Endothelial cell of umbilical vein (primary cell): ENCODE measurements around the gene MYOF.

ENCODE experiments used
- EZH2 ChIP-seq: IDR thresholded peaks from 2 replicates; pipeline ENCODE4 v1.6.1; 2012; ENCODE audit warnings: borderline replicate concordance, low read depth, mild to moderate bottlenecking, moderate library complexity, low read length, inconsistent platforms; ENCODE audit not compliant: severe bottlenecking
- POLR2A ChIP-seq: IDR thresholded peaks from 2 replicates; pipeline ENCODE4 v1.6.1; 2012; ENCODE audit warnings: low read depth, mild to moderate bottlenecking, control low read depth, low read length
- POLR2AphosphoS5 ChIP-seq: IDR thresholded peaks from 2 replicates; pipeline ENCODE4 v1.6.1; 2012; ENCODE audit warnings: low read depth, mild to moderate bottlenecking, control low read depth, low read length, moderate library complexity; ENCODE audit not compliant: insufficient read depth
- TF ChIP-seq, protein P1 (sequence below), 2 donors: IDR thresholded peaks; 1 replicate in 1 of 2; 2 replicates in 1 of 2; pipeline ENCODE4 v1.5.1; 2011; ENCODE audit warnings: low read length in 2 of 2, mild to moderate bottlenecking in 2 of 2, moderate library complexity in 2 of 2, control low read depth in 1 of 2, inconsistent platforms in 1 of 2, low read depth in 1 of 2; ENCODE audit not compliant: insufficient read depth in 1 of 2; ENCODE audit errors: extremely low read depth in 1 of 2
- TF ChIP-seq, protein P2 (sequence below): IDR thresholded peaks from 2 replicates; pipeline ENCODE4 v1.6.1; 2011; ENCODE audit not compliant: insufficient read depth, insufficient read length

DNA sequence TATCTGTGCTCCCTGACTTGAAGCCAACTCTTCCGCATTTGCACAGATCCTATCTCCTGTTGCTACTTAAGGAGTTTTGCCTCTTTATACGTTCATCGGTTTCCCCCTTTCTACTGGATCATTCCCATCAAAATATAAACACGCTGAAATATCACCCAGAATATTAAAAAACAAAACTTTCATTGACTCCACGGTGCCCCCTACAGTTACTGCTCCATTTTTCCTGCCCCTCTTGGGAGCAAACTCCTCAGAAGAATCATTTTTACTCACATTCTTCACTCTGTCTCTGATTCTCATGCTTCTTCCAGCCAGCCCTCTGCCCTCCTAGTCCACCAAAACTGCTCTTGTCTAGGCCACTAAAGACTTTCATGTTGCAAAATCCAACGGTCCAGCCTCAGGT lies 66.4 kb downstream of the MYOF start:
- TF ChIP-seq POLR2A (no peak), POLR2AphosphoS5 (no peak), EZH2 (no peak)
- TF ChIP-seq, protein P1, sequence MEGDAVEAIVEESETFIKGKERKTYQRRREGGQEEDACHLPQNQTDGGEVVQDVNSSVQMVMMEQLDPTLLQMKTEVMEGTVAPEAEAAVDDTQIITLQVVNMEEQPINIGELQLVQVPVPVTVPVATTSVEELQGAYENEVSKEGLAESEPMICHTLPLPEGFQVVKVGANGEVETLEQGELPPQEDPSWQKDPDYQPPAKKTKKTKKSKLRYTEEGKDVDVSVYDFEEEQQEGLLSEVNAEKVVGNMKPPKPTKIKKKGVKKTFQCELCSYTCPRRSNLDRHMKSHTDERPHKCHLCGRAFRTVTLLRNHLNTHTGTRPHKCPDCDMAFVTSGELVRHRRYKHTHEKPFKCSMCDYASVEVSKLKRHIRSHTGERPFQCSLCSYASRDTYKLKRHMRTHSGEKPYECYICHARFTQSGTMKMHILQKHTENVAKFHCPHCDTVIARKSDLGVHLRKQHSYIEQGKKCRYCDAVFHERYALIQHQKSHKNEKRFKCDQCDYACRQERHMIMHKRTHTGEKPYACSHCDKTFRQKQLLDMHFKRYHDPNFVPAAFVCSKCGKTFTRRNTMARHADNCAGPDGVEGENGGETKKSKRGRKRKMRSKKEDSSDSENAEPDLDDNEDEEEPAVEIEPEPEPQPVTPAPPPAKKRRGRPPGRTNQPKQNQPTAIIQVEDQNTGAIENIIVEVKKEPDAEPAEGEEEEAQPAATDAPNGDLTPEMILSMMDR (IDR thresholded peaks at IDR 0.05; ENCODE audit: extremely low read depth in 1 of 2, insufficient read depth in 1 of 2, low read depth in 1 of 2, low read length in 2 of 2) = peak; percentile 6 to 27
- TF ChIP-seq, protein P2, sequence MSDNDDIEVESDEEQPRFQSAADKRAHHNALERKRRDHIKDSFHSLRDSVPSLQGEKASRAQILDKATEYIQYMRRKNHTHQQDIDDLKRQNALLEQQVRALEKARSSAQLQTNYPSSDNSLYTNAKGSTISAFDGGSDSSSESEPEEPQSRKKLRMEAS = no peak
